ENCODE measurements around the gene PLEKHH2. TPM values are rescaled to one million over a fixed set of nuclear protein-coding genes. Genes with fewer than 3 reads are reported as not detected.

PLEKHH2 gene
- total and polyA plus RNA-seq, 2 of the 13 experiments (the other 11 are each of a cell fraction or from before 2014, with no cell fraction given) = 1.1 to 3.0 TPM

DNA sequence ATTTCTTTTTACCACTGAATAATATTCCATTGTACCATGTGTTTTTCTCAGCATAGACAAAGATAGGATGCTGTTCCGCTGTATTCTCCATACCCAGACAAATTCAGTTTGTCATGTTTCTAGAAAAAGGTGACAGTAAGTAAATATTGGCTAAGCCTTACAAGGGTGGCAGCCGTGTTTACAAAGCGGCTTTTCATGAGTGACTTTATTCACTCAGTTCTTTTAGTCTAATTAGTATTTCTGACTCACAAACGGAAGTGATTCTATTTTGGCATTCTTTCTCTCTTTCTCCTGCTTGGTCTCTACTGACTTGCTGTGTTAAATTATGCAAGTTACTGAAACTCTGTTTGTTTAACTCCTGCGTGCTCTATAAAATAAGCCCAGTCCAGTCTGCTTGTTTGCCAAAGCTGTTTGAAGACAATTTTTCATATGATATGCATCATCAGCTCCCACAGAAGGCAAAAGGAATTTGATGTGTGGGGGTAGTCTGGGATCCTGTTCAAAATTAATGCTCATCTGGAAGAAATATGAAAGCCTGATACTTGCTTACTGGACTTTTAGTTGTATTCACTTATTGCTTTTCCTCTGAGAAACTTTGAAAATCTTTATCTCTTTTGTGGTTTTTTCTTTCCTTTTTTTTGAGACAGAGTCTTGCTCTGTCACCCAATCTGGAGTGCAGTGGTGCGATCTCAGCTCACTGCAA, 2.3 kb upstream of the PLEKHH2 start (continued):
- TF ChIP-seq, protein P1, sequence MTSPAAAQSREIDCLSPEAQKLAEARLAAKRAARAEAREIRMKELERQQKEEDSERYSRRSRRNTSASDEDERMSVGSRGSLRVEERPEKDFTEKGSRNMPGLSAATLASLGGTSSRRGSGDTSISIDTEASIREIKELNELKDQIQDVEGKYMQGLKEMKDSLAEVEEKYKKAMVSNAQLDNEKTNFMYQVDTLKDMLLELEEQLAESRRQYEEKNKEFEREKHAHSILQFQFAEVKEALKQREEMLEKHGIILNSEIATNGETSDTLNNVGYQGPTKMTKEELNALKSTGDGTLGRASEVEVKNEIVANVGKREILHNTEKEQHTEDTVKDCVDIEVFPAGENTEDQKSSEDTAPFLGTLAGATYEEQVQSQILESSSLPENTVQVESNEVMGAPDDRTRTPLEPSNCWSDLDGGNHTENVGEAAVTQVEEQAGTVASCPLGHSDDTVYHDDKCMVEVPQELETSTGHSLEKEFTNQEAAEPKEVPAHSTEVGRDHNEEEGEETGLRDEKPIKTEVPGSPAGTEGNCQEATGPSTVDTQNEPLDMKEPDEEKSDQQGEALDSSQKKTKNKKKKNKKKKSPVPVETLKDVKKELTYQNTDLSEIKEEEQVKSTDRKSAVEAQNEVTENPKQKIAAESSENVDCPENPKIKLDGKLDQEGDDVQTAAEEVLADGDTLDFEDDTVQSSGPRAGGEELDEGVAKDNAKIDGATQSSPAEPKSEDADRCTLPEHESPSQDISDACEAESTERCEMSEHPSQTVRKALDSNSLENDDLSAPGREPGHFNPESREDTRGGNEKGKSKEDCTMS (CRISPR knock-in tag; conservative IDR thresholded peaks at IDR 0.05) = no peak
- TF ChIP-seq CHCHD3 (CRISPR knock-in tag; IDR thresholded peaks at IDR 0.05) = no peak
- TF ChIP-seq, protein P2, sequence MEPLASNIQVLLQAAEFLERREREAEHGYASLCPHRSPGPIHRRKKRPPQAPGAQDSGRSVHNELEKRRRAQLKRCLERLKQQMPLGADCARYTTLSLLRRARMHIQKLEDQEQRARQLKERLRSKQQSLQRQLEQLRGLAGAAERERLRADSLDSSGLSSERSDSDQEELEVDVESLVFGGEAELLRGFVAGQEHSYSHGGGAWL (CRISPR knock-in tag; IDR thresholded peaks at IDR 0.05) = no peak
- TF ChIP-seq ATAD3A (CRISPR knock-in tag; IDR thresholded peaks at IDR 0.05) = no peak
- no peak for TF ChIP-seq IRX3 (CRISPR knock-in tag; IDR thresholded peaks at IDR 0.05; ENCODE audit: borderline replicate concordance, low read depth)
- no peak for TF ChIP-seq PLRG1 (conservative IDR thresholded peaks at IDR 0.05)
- TF ChIP-seq, protein P3, sequence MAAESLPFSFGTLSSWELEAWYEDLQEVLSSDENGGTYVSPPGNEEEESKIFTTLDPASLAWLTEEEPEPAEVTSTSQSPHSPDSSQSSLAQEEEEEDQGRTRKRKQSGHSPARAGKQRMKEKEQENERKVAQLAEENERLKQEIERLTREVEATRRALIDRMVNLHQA (CRISPR knock-in tag; IDR thresholded peaks at IDR 0.05) = peak; percentile 35; the same call in 1 of the 2 replicates
- TF ChIP-seq ZNF790 (CRISPR knock-in tag; IDR thresholded peaks at IDR 0.05; ENCODE audit: borderline replicate concordance) = no peak
- TF ChIP-seq ZNF615 (CRISPR knock-in tag; IDR thresholded peaks at IDR 0.05; ENCODE audit: borderline replicate concordance) = no peak
- no peak for TF ChIP-seq NFYC (CRISPR knock-in tag; IDR thresholded peaks at IDR 0.05)
- TF ChIP-seq CC2D1A (CRISPR knock-in tag; IDR thresholded peaks at IDR 0.05) = no peak
- TF ChIP-seq CHD4 (IDR thresholded peaks at IDR 0.05; ENCODE audit: borderline replicate concordance, low read length) = no peak
- TF ChIP-seq, protein P4, sequence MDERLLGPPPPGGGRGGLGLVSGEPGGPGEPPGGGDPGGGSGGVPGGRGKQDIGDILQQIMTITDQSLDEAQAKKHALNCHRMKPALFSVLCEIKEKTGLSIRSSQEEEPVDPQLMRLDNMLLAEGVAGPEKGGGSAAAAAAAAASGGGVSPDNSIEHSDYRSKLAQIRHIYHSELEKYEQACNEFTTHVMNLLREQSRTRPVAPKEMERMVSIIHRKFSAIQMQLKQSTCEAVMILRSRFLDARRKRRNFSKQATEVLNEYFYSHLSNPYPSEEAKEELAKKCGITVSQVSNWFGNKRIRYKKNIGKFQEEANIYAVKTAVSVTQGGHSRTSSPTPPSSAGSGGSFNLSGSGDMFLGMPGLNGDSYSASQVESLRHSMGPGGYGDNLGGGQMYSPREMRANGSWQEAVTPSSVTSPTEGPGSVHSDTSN (CRISPR knock-in tag; IDR thresholded peaks at IDR 0.05) = peak; percentile 61
- TF ChIP-seq, protein P5, sequence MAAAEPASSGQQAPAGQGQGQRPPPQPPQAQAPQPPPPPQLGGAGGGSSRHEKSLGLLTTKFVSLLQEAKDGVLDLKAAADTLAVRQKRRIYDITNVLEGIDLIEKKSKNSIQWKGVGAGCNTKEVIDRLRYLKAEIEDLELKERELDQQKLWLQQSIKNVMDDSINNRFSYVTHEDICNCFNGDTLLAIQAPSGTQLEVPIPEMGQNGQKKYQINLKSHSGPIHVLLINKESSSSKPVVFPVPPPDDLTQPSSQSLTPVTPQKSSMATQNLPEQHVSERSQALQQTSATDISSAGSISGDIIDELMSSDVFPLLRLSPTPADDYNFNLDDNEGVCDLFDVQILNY (CRISPR knock-in tag; conservative IDR thresholded peaks at IDR 0.05) = no peak
- TF ChIP-seq, protein P6, sequence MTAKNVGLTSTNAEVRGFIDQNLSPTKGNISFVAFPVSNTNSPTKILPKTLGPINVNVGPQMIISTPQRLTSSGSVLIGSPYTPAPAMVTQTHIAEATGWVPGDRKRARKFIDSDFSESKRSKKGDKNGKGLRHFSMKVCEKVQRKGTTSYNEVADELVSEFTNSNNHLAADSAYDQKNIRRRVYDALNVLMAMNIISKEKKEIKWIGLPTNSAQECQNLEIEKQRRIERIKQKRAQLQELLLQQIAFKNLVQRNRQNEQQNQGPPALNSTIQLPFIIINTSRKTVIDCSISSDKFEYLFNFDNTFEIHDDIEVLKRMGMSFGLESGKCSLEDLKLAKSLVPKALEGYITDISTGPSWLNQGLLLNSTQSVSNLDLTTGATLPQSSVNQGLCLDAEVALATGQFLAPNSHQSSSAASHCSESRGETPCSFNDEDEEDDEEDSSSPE (CRISPR knock-in tag; IDR thresholded peaks at IDR 0.05) = no peak; the same call in 1 of the 2 replicates
- TF ChIP-seq NR2F1 (CRISPR knock-in tag; IDR thresholded peaks at IDR 0.05) = peak in 1 of 2 experiments; percentile 74; a peak in 3 of 4 replicates
- no peak for TF ChIP-seq ZBTB38 (CRISPR knock-in tag; IDR thresholded peaks at IDR 0.05)
- no peak for TF ChIP-seq NONO (IDR thresholded peaks at IDR 0.05)
- TF ChIP-seq NONO (CRISPR knock-in tag; conservative IDR thresholded peaks at IDR 0.05) = no peak
- TF ChIP-seq IKZF4 (CRISPR knock-in tag; IDR thresholded peaks at IDR 0.05; ENCODE audit: borderline replicate concordance, low read depth, not compliant biosample characterization) = no peak
- peak; percentile 80 for TF ChIP-seq MED1 (CRISPR knock-in tag; IDR thresholded peaks at IDR 0.05)
